IPS DF 4.7 (cell line): ENCODE results near the gene NTNG1.

Experiments used
- DNase-seq: peaks from one replicate; pipeline ENCODE4 v3.0.0-alpha.2; 2013; ENCODE audit warnings: low spot score; ENCODE audit errors: extremely low read depth

The NTNG1 gene

DNA sequence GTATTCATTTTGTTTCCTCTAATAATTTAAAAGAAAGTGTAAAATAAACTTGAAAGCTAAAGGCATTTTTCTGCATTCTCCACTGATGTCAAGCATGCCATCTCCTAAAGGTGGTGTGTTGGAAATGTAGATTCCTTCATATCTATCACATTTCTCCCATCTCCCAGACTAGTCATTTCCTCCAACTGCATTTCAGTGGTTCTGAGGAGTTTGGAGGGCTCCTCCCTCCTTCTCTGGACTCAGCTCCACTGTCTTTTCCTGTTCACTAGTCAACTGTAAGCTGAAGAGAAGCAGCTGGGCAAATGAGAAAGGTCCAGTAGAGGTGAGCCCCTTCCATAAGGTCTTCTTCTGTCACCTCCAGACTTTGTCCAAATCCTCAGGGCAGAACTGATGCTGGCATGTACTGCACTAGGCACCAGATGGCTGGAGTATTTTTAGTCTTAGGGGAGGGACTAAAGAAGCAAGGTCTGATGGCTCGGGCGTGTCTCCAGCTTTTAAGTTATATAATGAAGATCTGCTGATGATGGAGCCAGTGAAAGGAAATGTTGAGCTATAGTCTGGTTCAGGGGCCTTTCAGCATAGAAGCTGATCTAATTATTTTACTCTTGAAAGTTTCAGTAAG, 186.1 kb downstream of the NTNG1 start:
- DNase-seq: no peak

GRCh38 chr1:107327446-107327845, 186.6 kb downstream of the NTNG1 start:
- no peak for DNase-seq

GRCh38 chr1:107328087-107328486, 187.2 kb downstream of the NTNG1 start:
- no peak for DNase-seq

DNA sequence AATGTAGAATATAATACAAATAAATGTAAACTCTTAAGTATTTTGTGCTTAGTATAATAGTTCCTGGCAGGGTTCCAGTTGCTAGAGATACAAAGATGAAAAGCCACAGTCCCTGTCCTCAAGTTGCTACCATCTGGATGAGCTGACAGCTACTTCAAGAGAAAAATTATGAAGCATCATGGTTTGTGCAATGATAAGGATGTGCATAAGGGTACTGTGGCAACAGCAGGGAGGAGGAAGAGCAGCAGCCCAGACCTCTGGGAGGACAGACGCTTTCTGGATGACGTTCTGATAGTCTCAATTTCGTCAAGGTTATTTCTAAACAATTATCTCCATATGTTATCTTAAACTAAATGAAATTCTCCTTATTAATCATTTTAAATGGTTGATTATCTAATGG, 198.9 kb downstream of the NTNG1 start:
- DNase-seq: no peak

DNA sequence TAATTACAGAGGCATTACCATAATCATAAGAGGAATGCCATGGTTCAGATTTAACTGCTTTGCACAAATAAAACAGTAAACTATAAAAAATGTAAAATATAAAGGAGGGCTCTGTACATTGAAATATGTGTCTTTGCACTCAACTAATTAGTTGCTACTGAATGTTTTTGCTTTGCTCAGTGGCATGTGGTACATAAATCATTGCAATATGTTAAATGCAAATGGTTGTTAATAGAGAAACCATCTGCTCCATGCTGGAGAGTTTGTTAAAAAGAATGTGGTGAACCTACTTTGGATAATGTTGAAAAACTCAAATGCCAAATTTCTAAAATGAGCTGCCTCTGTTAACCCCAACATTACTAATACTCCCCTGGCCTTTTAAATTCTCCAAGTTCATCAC, 201.5 kb downstream of the NTNG1 start:
- no peak for DNase-seq

DNA sequence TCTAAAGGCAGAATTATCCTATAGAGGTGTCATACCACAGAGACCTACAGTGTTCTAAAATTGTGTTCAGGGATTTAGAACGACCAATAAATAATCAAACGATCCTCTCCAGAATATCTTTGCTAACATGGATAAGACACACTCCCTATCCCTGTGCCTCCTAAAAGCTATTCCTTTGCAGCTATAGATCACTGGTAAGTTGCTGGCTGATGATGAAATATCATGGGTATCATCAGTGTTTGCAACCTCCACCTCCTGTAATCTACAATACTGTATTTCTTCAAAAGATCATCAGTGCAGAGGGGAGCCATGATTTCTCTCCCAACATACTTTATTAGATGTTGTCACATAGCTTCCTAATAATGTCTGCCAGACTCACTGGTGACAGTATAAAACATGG, 201.9 kb downstream of the NTNG1 start:
- no peak for DNase-seq

GRCh38 chr1:107343601-107344000, 202.8 kb downstream of the NTNG1 start:
- no peak for DNase-seq

- DNase-seq: no peak
Measured at GRCh38 chr1:107344268-107344760, 203.5 kb downstream of the NTNG1 start.

DNA sequence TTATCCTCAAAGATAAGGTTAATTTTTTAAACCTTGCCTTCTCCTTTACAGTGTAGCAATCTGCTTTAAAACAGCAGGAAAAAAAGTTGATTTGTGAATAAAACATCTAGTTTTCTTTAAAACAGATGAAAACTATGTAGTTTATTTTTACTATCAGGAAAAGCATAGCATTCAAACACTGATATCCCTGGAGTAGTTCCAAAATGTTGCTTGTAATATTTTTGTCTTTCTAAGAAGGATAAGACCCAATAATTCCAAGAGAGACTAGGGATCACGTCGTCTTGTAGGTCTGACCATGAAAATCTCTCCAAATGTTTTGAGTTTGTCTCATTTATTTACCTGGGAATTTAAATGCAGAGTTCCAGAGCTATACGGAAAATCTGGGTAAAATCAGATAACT, 204.0 kb downstream of the NTNG1 start:
- no peak for DNase-seq

DNA sequence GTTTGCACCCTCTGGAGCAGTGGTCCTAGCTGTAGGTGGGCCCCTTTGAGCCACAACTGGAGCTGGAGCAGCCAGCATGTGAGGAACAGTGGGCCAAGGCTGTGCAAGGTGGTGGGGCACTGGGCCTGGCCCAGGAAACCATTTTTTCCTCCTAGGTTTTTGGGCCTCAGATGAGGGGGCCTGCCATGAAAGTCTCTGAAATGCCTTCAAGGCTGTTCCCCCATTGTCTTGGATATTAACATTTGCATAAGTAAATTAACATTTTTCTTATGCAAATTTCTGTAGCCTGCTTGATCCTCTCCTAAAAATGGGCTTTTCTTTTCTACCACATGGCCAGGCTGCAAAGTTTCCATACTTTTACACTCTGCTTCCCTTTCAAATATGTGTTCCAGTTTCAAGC, 212.0 kb downstream of the NTNG1 start:
- DNase-seq: no peak

DNA sequence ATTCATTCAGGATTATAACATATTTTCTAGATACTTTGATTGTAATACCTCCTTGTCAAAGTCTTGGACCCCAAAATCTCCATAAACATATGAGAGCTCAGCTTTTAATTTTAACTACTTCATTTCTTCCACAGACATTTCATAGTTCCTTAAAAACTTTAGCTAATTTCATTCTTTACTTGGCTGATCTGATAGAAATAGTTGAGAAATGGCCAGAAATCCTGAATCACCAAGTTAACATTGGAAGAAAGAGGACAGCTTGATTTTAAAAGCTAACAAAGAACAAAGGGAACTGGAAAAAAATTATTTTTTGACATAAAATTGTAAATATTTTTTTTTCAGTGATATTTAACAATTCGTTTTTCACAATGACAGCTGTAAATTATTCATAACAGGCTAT, 216.5 kb downstream of the NTNG1 start:
- DNase-seq: no peak

DNA sequence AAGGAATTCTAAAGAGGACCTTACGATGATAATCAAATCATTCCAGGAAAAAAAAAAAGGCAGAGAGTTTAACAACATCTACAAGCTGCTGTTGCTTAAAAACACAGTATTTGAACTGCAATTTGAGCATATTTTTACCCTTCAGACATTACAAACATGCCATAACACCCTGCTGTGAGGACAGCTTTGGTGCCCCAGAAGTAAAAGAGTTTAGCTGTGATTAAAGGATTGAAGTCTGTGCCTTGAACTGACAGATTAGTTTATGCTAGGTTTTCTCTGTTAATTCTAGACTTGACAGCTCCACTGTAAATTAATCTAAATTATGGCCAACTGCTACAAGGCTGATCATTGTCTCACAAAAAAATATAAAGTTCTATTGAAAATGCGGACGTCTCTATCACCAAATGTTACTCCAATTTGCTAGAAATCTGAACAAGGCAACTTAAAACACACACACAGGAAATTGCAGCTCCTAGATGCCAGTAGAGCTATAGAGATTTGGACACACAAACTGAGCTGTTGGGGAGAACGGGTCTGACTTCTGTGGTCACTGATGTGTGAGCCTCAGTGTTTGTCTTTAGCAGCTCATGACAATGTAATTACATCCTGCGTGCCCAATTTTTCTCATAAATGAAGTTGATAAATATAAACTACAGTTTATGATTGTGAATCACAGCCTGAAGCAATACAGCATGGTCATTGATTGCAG, 217.9 kb downstream of the NTNG1 start:
- no peak for DNase-seq

DNA sequence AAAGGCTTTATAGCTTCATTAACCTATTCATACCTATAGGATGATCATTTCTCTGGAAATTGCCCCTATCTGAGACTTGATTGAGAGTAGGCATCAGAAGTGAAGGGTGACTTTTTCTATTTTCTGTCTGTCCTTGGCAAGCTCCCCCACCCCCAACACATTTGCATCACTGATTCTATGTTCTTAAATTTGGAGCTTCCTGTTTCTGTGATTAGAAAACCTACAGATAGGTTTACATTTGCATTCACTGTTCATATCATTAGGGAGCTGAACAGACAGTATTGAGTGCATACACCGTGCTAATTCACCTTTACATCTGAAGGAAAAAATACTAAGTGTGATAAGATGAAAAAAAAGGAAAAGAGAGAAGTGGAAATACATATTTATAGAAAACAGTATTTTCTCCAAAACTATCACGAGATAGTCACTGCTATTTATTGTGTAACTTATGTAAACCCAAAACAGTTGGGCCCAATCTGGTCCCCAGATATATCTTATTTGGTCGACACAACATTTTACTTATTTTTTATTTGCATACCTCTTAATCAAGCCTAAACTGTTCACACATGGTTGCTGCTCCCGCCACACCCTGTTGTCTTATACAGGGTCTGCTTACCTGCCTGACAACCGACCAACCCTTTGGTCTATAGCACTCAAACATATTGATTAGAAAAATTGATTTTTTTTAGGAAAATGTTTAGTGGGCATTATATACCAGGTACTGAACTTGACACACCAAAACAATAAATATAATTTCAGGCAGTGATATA, 218.8 kb downstream of the NTNG1 start:
- DNase-seq: no peak

- no peak for DNase-seq
Measured at GRCh38 chr1:107362468-107363140, 221.8 kb downstream of the NTNG1 start.

DNA sequence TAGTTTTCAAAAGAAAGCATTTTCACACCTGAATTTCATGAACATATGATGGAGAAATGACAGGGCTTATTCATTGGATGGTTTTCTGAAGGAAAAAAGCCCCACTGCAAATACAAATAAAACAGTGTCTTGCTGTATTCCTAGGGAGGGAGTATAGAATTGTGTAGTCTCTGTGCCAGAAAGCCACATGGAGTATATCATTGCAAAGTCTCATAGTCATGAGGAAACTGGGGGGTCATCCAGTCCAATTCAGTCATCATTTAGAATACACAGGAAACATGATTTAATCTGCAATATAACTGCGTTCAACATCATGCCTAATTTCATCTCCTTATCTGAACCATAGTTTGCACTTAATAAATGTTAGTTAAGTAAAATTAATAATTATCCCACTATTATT, 222.3 kb downstream of the NTNG1 start:
- DNase-seq: no peak

DNA sequence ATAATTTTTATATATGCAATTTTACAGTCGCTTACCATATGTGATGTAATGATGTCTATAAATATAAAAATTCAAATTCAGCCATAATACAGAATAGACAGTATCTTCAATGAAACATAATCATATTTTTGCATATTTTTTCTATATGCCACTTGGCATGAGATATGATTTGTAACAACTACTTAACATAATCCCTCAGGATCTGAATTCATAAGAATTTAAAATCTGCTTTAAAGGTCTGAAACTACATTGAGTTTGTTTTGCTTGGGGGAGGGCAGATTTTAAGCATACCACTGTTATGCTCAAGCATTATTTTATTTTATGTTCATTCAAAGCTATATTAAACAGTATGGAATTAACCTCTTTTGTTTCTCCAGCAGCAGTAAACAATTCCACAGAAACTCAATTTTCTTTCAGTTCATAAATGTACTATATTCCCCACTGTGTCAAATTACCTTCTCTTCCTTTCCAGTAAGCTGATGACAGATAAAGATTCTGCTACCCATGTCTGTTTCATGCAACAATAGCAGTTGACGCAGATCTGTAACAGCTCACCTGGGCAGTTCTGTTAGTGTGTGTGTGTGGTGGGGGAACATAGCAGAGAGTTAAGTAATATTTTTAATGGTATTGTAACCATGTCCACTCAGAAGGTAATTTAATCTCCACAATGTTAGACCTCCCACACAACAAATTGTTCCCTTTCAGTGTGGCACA, 224.8 kb downstream of the NTNG1 start:
- DNase-seq: no peak

GRCh38 chr1:107378426-107378825, 237.6 kb downstream of the NTNG1 start:
- no peak for DNase-seq

GRCh38 chr1:107378866-107379265, 238.0 kb downstream of the NTNG1 start:
- DNase-seq: no peak

DNA sequence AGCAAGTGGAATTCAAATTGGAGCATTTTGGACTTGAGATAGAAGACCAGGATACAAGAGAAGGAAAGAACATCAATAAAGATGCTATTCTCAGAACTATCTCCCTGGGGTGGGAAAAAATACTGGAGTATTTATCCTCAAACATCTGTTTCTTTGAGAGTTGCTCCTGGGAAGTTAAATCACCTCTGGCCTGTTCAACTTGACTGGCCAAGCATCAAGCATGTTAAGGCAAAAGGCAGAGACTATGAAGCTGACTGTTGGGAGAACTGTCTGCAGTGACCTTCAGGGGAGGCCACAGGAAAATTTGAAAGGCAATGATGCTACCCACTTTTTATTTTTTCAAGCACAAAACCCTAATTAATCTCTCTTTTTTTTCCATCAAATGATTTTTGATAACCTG, 239.0 kb downstream of the NTNG1 start:
- DNase-seq: no peak

GRCh38 chr1:107389410-107390396, 248.9 kb downstream of the NTNG1 start:
- no peak for DNase-seq
